Large intestine (tissue), 3 donors: ENCODE results near the gene SUSD5. TPM values are rescaled to one million over a fixed set of nuclear protein-coding genes. Genes with fewer than 3 reads are reported as not detected.
"Not testable (repeated sequence)": the region's sequence is repeated elsewhere in the genome, so short reads cannot be mapped to it uniquely, and the experiment has no call there.

Source experiments
- DNase-seq, 2 donors: peaks; one replicate each; pipeline versions ENCODE4 v3.0.0 to v3.0.0-alpha.2; 2013
- H3K27ac ChIP-seq: one replicate; pipeline ENCODE4 v1.5.1; 2013; ENCODE audit warnings: low read length
- H3K27me3 ChIP-seq: 2 replicates; pipeline ENCODE4 v1.6.1; 2013; ENCODE audit warnings: low read length; ENCODE audit not compliant: control insufficient read depth, insufficient read depth
- H3K36me3 ChIP-seq: 2 replicates; pipeline ENCODE4 v1.6.1; 2013; ENCODE audit warnings: low read length; ENCODE audit not compliant: control insufficient read depth, insufficient read depth
- H3K4me1 ChIP-seq: one replicate; pipeline ENCODE4 v1.6.1; 2013; ENCODE audit warnings: low read length; ENCODE audit not compliant: control insufficient read depth, insufficient read depth
- H3K4me3 ChIP-seq: one replicate; pipeline ENCODE4 v1.5.1; 2013; ENCODE audit warnings: low read length
- H3K9me3 ChIP-seq: one replicate; pipeline ENCODE4 v1.6.1; 2013; ENCODE audit warnings: mild to moderate bottlenecking, low read depth, low read length, moderate library complexity; ENCODE audit not compliant: control insufficient read depth
- WGBS: methylation state at CpG from one replicate; pipeline ENCODE4 v1.1.5; 2013; ENCODE audit warnings: low lambda C conversion rate; ENCODE audit not compliant: insufficient coverage; 5-methylcytosine and 5-hydroxymethylcytosine counted together
- polyA plus RNA-seq: library from polyadenylated mRNA; unstranded; fragments of 120-200 nt; gene quantifications from one replicate; pipeline ENCODE4 v1.2.1, GENCODE V29; 2013

Gene SUSD5
- polyA plus RNA-seq, 1 donor = 1.2 TPM

GRCh38 chr3:33141006-33141405 lies 77.6 kb downstream of the SUSD5 start:
- DNase-seq = no peak
- no peaks in the 10 kb centered on the region for H3K9me3 ChIP-seq
- H3K27ac ChIP-seq = no peak overlapping the region
- no peaks in the 10 kb centered on the region for H3K27me3 ChIP-seq
- H3K4me1 ChIP-seq = no peaks in the 10 kb centered on the region
- H3K36me3 ChIP-seq = peaks cover 29% of the 10 kb centered on the region
- no CpG with 5 or more reads among the region's 3 CpGs for WGBS
- H3K4me3 ChIP-seq = no peak overlapping the region

GRCh38 chr3:33139996-33140395 lies 78.6 kb downstream of the SUSD5 start:
- H3K27me3 ChIP-seq = no peaks in the 10 kb centered on the region
- peaks cover 33% of the 10 kb centered on the region for H3K36me3 ChIP-seq
- no peaks in the 10 kb centered on the region for H3K4me1 ChIP-seq
- no peak overlapping the region for H3K4me3 ChIP-seq
- no peak for DNase-seq
- no peak overlapping the region for H3K27ac ChIP-seq
- WGBS = no CpG with 5 or more reads among the region's 2 CpGs
- H3K9me3 ChIP-seq = no peaks in the 10 kb centered on the region

- WGBS = no CpG with 5 or more reads among the region's 8 CpGs
- H3K9me3 ChIP-seq, DNase-seq, H3K27me3 ChIP-seq, H3K4me3 ChIP-seq, H3K4me1 ChIP-seq, H3K27ac ChIP-seq: not testable (repeated sequence)
- H3K36me3 ChIP-seq = peaks cover 38% of the 10 kb centered on the region
Measured at GRCh38 chr3:33139006-33139623, 79.5 kb downstream of the SUSD5 start.

- Histone ChIP-seq H3K27ac (no peak overlapping the region), H3K4me1 (no peaks in the 10 kb centered on the region), H3K9me3 (no peaks in the 10 kb centered on the region), H3K36me3 (peaks cover 35% of the 10 kb centered on the region), H3K4me3 (no peak overlapping the region), H3K27me3 (no peaks in the 10 kb centered on the region)
- DNase-seq = no peak
- 60% methylated on average over 1 of the region's 1 CpG for WGBS
Measured at GRCh38 chr3:33137691-33138090, 80.9 kb downstream of the SUSD5 start.

- Histone ChIP-seq H3K27me3 (no peaks in the 10 kb centered on the region), H3K27ac (no peak overlapping the region), H3K4me1 (no peaks in the 10 kb centered on the region), H3K36me3 (peaks cover 39% of the 10 kb centered on the region), H3K4me3 (no peak overlapping the region), H3K9me3 (no peaks in the 10 kb centered on the region)
- no CpG with 5 or more reads among the region's 4 CpGs for WGBS
- DNase-seq = no peak
Measured at GRCh38 chr3:33134026-33134625, 84.5 kb downstream of the SUSD5 start.

- no CpG with 5 or more reads among the region's 1 CpG for WGBS
Measured at GRCh38 chr3:33132019-33132360, 86.6 kb downstream of the SUSD5 start.

GRCh38 chr3:33131331-33132018 lies 87.1 kb downstream of the SUSD5 start:
- H3K27ac ChIP-seq = no peak overlapping the region
- no CpG with 5 or more reads among the region's 6 CpGs for WGBS
- H3K4me1 ChIP-seq = no peaks in the 10 kb centered on the region
- H3K27me3 ChIP-seq = no peaks in the 10 kb centered on the region
- no peaks in the 10 kb centered on the region for H3K9me3 ChIP-seq
- no peak overlapping the region for H3K4me3 ChIP-seq
- DNase-seq = peak in 1 of 2 donors; percentile 45
- H3K36me3 ChIP-seq = peaks cover 41% of the 10 kb centered on the region

More at GRCh38 chr3:33132019-33132360, 86.6 kb downstream of the SUSD5 start:
- Histone ChIP-seq H3K36me3 (peaks cover 39% of the 10 kb centered on the region), H3K4me3 (no peak overlapping the region), H3K9me3 (no peaks in the 10 kb centered on the region), H3K27ac (no peak overlapping the region), H3K27me3 (no peaks in the 10 kb centered on the region), H3K4me1 (no peaks in the 10 kb centered on the region)
- DNase-seq = peak in 1 of 2 donors; percentile 11

- no peaks in the 10 kb centered on the region for H3K9me3 ChIP-seq
- no peak overlapping the region for H3K4me3 ChIP-seq
- no peak overlapping the region for H3K27ac ChIP-seq
- no peaks in the 10 kb centered on the region for H3K27me3 ChIP-seq
- WGBS = no CpG with 5 or more reads among the region's 2 CpGs
- DNase-seq = peak in 1 of 2 donors; percentile 19
- peaks cover 43% of the 10 kb centered on the region for H3K36me3 ChIP-seq
- no peaks in the 10 kb centered on the region for H3K4me1 ChIP-seq
Measured at GRCh38 chr3:33130144-33130543, 88.5 kb downstream of the SUSD5 start.

GRCh38 chr3:33128706-33129105 lies 89.9 kb downstream of the SUSD5 start:
- H3K36me3 ChIP-seq = peaks cover 43% of the 10 kb centered on the region
- WGBS = no CpG with 5 or more reads among the region's 1 CpG
- no peak overlapping the region for H3K4me3 ChIP-seq
- no peaks in the 10 kb centered on the region for H3K9me3 ChIP-seq
- H3K4me1 ChIP-seq = no peaks in the 10 kb centered on the region
- H3K27me3 ChIP-seq = no peaks in the 10 kb centered on the region
- no peak overlapping the region for H3K27ac ChIP-seq
- DNase-seq = no peak

GRCh38 chr3:33125840-33126239 lies 92.8 kb downstream of the SUSD5 start:
- H3K4me1 ChIP-seq = no peaks in the 10 kb centered on the region
- no peak overlapping the region for H3K4me3 ChIP-seq
- no peak for DNase-seq
- H3K27ac ChIP-seq = no peak overlapping the region
- H3K27me3 ChIP-seq = no peaks in the 10 kb centered on the region
- H3K36me3 ChIP-seq = peaks cover 40% of the 10 kb centered on the region
- H3K9me3 ChIP-seq = no peaks in the 10 kb centered on the region
- 100% methylated on average over 3 of the region's 3 CpGs for WGBS
